Stimulated activated CD4-positive, alpha-beta T cell treated with anti-CD3 and anti-CD28 coated beads, TNF-alpha, amount 100 ng/mL, for 24 hours (primary cell): ENCODE data around the gene HENMT1.
"Not testable (repeated sequence)": the region's sequence is repeated elsewhere in the genome, so short reads cannot be mapped to it uniquely, and the experiment has no call there.

Experiments used
- DNase-seq, 3 experiments: peaks; one replicate each; pipeline ENCODE4 v3.0.0-alpha.2; 2020; ENCODE audit warnings: low read depth in 3 of 3

HENMT1 gene

DNA sequence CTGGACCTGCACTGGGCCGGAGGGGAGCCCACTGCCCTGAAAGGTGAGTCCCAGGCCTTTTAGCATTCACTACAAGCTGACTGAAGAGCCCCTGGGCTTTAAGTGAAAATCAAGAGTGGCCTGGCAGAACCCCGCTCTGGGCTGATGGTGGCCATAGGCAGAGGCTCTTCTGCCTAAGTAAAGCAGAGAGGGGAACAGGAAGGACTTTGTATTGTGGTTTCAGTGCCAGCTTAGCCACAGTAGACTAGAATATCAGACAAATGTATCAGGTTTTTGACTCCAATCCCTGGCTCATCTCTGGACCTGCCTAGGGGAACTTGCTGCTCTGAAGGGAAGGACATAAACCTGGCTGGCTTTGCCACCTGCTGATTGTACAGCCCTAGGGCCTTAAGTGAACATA lies 10.2 kb upstream of the HENMT1 start:
- DNase-seq, result no peak

DNA sequence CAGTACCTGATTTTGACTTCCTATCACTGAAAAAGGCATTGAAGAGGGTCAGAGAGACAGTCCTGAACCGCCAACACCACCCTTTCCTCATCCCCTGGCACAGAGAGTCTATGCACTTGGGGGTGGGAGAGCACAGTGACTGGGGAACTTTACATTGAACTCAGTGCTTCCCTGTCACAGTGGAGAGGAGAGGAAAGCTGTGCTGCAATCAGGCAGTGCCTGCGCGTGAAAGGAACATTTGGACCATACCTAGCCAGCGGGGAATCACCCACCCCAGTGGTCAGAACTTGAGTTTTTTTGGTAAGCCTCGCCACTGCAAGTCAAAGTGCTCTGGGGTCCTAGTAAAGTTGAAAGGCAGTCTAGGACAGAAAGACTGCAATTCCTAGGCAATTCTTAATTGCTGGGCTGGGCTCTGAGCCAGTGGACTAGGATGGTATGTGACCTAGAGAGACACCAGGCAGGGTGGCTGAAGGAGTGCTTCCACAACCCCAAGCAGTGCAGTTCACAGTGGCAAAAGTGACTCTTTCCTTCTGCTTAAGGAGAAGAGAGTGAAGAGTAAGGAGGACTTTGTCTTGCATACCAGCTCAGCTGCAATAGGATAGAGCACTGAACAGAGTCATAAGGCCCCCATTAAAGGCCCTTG lies 9.4 kb upstream of the HENMT1 start:
- DNase-seq, result no peak

- DNase-seq, result no peak
These were observed 8.8 kb upstream of the HENMT1 start for GRCh38 chr1:108669679-108670078.

DNA sequence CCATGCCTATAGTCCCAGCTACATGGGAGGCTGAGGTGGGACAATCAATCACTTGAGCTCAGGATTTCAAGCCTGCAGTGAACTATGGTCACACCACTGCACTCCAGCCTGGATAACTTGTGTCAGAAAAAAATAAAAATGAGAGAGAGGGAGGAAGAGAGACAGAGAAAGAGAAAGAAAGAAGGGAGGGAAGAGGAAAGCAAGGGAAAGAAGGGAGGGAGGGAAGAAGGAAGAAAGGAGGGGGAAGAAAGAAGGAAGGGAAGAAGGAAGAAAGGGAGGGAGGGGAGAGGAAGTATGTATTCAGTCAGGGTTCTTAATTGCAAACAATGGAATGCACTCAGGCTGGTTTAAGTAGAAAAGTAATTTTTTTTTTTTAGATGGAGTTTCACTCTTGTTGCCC lies 7.9 kb upstream of the HENMT1 start:
- no peak for DNase-seq

DNA sequence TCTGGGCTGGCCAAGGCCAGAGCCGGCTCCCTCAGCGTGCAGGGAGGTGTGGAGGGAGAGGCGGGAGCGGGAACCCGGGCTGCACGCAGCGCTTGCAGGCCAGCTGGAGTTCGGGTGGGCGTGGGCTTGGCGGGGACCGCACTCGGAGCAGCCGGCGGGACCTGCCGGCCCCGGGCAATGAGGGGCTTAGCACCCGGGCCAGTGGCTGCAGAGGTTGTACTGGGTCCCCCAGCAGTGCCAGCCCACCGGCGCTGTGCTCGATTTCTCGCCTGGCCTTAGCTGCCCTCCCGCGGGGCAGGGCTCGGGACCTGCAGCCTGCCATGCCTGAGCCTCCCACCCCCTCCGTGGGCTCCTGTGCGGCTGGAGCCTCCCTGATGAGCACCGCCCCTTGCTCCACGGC lies 6.5 kb upstream of the HENMT1 start:
- not testable (repeated sequence) for DNase-seq

DNA sequence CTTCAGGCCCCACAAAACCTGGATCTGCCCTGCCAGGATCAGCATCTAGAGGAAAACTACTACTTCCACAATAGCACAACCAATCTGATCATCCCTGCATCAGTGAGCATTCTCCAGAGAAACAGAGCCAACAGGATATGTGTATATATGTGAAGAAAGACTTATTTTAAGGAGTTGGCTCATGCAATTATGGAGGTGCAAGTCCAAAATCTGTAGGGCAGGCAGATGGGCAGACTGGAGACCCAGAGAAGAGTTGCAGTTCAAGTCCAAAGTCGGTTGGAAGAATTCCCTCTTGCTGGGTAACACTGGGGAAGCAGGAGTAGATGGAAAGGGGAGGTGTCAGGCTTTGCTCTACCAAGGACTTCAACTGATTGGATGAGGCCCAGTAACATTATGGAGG lies 4.9 kb upstream of the HENMT1 start:
- DNase-seq, result no peak

- no peak for DNase-seq
These were observed 4.2 kb upstream of the HENMT1 start for GRCh38 chr1:108665067-108665466.

GRCh38 chr1:108664481-108664880 lies 3.6 kb upstream of the HENMT1 start:
- no peak for DNase-seq

GRCh38 chr1:108663074-108663473 lies 2.2 kb upstream of the HENMT1 start:
- DNase-seq, result no peak

DNA sequence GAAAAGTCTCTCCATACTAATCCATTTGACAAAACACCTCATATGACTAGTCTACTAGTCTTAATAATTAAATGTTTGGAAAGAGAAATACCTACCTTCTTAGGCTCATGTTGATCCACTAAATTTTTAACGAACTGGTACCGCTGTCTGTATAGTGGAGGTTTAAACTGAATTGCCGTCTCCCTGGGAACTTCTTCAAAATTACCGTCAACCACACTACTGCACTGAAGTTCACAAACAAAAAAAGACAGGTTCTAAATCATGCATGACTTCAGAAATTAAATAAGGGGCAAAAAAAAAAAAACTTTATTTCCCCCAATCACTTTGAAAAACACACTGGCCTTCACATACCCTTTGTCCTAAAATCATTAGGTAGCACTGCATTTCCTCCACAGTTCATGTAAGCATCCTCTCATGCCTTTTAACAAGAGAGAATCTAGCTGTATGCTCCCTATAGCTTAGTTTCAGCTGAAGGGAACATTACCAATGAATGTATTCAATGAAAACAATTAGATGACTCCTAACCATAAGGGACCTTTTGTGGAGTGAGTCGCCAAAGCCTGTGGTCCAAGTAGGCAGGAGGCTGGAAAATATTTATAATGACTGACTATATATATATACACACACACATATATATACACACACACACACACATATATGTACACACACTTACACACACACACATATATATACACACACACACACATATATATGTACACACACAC lies 3.4 kb downstream of the HENMT1 start:
- no peak for DNase-seq

- DNase-seq, result no peak
These were observed 7.3 kb downstream of the HENMT1 start for GRCh38 chr1:108653431-108654105.

DNA sequence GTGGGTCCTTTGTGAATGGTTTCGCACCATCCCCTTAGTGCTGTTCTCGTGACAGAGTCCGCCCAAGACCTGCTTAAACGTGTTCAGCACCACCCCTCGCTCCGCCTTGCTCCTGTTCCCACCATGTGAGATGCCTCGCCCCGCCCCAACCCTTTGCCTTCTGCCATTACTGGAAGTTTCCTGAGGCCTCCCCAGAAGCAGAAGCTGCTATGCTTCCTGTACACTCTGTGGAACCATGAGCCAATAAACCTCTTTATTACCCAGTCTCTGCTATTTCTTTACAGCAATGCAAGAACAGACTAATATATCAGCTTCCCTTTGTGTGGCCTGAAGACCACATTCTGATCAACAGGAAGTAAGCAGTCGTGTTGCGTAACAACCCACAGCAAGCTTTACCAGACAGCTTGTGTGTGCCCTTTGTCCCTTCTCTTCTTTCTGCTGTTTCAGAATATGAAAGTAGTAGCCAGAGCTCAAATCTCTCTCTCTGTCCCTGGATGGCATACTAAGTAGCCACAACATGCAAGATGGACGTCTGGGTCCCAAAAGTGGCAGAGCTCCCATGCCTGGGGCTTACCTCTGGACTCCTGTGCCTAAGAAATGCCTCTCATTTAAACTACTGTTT lies 14.1 kb downstream of the HENMT1 start:
- peak in 1 of 3 experiments; percentile 51 for DNase-seq

- DNase-seq, result no peak
These were observed 14.6 kb downstream of the HENMT1 start for GRCh38 chr1:108646265-108646647.

GRCh38 chr1:108645564-108646184 lies 15.2 kb downstream of the HENMT1 start:
- no peak for DNase-seq

GRCh38 chr1:108644984-108645383 lies 15.9 kb downstream of the HENMT1 start:
- peak in 1 of 3 experiments; percentile 21 for DNase-seq

DNA sequence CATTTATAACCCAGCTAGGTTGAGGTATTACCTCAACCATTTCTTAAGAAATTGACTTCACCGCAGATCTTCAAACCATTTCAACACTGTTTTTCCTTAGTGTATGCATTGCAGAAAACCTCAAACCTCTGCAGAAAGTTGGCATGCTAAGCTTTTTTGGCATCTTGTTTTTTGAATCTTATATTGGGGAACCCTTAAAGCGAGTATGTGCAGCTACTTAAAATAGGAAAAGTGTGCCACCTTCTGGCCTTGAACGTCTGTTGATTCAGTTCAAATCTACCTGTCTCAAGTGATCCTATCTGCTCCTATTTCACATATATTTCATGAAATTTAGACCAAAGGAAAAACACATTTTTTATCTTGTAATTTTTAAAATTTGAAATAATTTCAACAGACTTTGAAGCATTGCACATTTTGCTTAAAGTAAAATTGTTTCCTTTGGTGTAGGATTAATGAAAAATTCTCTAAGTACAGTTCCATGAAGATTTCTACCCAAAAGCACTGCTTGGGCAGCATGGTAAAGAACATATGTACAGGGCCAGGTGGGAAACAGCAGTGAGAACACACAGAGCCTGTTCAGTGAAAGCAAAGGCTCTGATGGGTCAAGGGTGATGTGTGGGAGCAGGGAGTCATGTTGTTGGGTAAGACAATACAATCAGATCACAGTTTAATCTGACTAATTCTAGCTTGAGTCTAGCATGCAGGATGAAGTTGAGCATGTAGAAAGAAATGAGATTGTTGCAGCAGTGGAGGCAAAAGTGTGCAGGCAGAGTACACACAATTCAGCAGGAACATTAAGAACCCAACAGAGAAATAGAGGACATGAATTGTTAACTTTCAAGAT lies 17.2 kb downstream of the HENMT1 start:
- DNase-seq, result no peak

GRCh38 chr1:108640863-108641262 lies 20.0 kb downstream of the HENMT1 start:
- DNase-seq, result not testable (repeated sequence)

GRCh38 chr1:108639899-108640560 lies 20.9 kb downstream of the HENMT1 start:
- DNase-seq, result peak in 1 of 3 experiments; percentile 41

GRCh38 chr1:108636876-108637275 lies 24.0 kb downstream of the HENMT1 start:
- no peak for DNase-seq

DNA sequence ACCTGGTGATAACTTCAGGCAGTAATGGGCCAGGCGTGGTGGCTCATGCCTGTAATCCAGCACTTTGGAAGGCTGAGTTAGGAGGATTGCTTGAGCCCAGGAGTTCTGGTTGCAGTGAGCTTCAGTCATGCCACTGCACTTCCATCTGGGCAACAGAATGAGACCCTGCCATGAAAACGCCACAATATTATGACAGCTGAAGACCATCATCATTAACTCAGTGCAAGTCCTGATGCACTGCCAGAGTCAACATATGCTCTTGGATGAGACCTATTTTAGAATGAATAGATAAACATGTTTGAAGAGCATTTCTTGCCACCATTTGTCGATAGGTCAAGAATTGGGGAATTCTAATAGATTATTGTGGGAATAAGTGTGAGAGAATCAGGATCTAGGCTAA lies 26.4 kb downstream of the HENMT1 start:
- no peak for DNase-seq

- no peak for DNase-seq
These were observed 32.2 kb downstream of the HENMT1 start for GRCh38 chr1:108628665-108629064.
